ENCODE data around the gene PLCB4. TPM values are rescaled to one million over a fixed set of nuclear protein-coding genes. Genes with fewer than 3 reads are reported as not detected.

Gene PLCB4
- total RNA-seq, 1 experiment from 2014 or later, result 0.46 TPM

DNA sequence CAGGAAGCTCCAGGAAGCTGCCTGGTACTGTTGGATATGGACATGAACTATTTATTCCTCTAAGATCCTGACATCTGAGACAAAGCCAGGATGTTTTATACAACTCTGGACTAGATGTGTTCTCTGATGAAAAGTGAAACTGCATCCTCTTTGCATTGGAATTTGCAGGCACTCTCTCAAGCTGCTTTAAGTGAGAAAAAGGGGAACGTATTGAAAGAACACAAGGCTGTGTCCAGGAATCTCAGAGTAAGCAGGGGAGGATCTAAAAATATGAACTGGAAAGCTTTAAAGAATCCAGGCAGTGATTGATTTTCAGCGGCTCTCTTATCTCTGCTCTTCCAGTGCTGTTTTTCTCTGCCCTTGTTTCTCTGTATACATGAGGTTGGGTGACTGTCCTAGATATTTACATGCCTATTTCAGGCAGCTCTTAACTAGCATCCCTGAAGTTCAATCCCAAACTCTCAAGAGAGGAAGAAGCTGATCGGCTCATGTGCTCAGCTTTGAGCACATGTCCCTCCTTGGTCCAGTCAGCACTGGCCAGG is 193.8 kb downstream of the PLCB4 start:
- DNase-seq (ENCODE audit: low spot score), result no peak

GRCh38 chr20:9269280-9269971 is 200.5 kb downstream of the PLCB4 start:
- no peak for DNase-seq (ENCODE audit: low spot score)

GRCh38 chr20:9270831-9271230 is 201.9 kb downstream of the PLCB4 start:
- DNase-seq (ENCODE audit: low spot score), result no peak

GRCh38 chr20:9276966-9277468 is 208.1 kb downstream of the PLCB4 start:
- DNase-seq (ENCODE audit: low spot score), result no peak

- DNase-seq (ENCODE audit: low spot score), result no peak
These were observed 211.1 kb downstream of the PLCB4 start for GRCh38 chr20:9279918-9280401.

DNA sequence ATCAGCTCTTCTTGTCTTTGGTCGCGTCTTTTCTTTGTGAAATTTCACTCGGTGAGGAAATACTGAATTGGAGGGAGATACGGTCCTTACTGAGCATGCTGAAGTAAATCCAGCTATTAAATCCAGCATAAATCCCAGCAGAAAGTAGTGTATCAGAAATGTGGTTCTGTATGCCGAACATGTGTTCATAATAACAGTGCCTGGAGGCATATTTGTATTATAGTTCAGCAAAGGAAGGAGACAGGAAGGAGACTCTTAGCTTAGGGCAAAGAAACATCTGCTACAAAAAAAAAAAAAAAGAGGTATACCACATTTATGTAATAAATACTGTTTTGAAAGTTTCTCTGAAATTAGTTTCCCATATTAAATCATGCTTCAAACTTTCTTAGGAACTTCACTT is 211.8 kb downstream of the PLCB4 start:
- DNase-seq (ENCODE audit: low spot score), result no peak

DNA sequence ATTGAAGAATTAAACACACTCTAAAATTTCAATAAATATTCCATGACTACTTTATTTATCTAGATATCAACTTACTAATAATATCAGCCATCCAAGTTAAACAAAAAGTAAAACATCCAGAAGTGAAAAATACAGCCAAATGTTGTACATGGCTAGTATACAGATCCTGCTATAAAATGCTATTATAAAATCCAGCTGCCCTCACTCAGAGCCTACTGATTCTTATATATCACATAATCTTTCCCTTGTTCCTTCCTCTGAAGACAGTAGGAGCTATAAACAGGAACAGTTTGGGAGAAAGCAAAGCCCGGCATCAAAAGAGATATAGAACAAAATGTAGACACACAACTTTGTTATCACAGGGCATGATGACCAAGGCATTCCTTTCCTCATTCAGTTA is 212.9 kb downstream of the PLCB4 start:
- DNase-seq (ENCODE audit: low spot score), result no peak

DNA sequence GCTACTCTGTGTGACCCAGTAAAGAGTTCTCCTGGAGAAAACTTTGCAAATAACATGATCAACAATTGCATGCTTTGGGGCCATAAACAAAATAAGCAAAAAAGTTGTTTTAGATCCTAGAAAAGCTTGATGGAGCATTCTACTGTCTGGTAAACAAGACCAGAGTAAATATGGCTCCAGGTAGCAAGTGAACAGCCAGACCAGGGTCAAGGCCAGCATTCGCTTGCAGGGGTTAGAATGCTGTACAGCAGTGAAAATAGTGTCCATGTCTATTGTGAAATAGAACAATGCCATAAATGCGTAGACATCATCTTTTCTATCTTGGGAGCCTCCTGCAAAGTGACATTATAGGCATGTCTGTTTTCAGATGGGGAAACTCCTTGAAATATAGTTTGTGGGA is 216.7 kb downstream of the PLCB4 start:
- DNase-seq (ENCODE audit: low spot score), result no peak

DNA sequence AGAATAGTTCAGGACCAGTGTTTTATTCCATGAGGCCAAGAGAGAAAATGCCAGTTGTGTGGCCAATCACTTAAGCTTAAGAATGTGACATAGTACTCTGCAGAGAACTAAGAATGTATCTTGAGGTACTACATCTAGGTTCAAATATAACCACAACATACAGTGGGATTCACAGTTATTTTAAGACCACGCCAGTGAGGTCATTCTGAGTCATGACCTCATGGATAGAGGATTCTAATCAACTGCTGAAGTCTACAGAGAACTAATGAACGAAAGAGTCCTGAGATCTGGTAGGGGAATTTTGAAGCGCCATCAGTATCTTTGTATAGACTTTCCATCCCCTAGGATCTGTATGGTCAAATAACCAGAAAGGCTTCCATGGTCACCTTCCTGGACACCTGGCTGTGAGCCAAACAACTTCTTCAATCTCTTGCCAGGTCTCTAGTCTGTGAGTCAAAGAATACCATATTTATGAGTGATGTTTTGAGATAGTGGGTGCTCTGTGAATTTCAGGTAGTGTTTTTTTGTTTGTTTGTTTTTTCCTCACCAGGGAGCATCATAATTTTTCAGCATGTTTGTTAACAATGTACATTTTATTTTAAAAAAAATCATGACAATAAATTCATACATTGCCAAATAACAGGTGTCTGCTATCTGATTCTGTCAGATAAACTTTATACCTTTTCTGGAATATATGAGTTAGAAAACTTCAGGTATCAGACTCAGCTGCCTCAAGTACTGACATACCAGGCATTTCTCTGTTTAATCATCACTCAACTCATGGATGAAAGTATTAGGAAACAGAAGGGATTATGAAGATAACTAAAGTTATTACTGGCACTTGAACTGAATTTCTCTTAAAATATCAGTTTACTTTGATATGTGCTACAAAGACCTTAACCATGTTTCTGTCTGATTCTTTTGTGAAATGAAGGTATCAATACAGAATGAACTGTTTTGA is 217.9 kb downstream of the PLCB4 start:
- no peak for DNase-seq (ENCODE audit: low spot score)

DNA sequence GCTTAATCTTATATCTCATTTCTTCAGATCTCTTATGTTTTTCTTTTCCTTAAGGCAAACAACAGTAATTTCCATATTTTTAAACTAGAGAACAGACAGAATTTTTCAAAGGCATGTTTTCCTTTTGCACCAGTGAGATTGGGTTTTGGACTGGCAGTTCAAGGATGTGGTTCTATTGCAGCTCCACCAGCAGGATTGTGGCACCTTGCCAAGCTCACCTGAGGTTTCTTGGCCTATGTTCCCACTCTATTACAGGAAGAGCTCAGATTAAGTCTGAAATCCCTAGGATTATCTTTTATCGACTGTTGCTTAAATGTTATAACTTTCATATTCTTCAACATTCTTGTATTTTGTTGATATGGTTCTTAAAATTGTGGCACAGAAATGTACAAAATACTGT is 218.9 kb downstream of the PLCB4 start:
- DNase-seq (ENCODE audit: low spot score), result peak; percentile 41

DNA sequence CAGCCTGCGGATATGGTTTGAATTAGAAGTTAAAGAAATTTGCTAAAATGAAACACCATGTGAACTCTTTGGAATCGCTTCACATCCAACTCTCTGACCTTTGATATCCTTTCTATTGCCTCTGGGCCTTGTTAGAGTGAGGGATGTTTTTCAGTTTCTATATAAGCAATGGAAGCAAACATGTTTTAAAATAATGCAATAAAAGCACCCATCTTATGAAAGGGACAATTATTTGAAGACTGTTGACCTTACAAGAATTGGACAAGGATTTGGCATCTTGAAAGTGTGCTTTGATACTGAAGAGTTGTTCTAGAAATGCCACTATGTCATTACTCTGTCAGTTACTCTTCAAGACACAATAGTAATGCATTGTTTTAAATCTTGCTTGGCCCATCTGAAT is 221.4 kb downstream of the PLCB4 start:
- DNase-seq (ENCODE audit: low spot score), result no peak

DNA sequence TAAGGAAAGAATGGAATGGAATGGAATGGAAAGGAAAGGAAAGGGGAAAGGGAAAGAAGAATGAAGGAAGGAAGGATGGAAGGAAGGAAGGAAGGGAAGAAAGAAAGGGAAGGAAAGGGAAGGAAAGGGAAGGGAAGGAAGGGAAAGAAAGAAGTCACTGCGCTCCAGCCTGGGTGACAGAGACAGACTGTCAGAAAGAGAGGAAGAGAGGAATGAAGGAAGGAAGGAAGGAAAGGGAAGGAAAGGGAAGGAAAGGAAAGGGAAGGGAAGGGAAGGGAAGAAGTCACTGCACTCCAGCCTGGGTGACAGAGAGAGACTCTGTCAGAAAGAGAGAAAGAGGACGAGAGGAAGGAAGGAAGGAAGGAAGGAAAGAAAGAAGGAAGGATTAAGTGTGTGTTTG is 224.3 kb downstream of the PLCB4 start:
- DNase-seq (ENCODE audit: low spot score), result no peak

- peak; percentile 44 for DNase-seq (ENCODE audit: low spot score)
These were observed 225.2 kb downstream of the PLCB4 start for GRCh38 chr20:9294041-9294440.

DNA sequence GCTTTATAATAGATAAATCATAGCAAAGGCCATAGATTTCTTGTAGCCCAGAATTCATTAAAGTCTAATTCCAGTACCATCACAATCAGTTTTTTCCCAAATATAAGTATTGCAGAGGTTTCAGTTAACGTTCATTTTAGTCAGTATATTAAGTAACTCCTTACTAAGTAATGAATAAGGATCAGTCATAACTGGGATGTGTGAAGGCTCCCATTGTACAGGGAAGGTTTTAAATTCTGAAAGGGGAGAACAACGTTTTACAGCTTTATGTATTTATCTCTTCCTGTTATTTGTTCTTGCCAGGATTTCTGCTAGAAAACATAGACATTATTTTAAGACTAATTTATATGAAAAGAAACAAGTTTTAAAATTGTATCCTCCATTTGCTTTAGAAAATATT is 230.0 kb downstream of the PLCB4 start:
- no peak for DNase-seq (ENCODE audit: low spot score)

DNA sequence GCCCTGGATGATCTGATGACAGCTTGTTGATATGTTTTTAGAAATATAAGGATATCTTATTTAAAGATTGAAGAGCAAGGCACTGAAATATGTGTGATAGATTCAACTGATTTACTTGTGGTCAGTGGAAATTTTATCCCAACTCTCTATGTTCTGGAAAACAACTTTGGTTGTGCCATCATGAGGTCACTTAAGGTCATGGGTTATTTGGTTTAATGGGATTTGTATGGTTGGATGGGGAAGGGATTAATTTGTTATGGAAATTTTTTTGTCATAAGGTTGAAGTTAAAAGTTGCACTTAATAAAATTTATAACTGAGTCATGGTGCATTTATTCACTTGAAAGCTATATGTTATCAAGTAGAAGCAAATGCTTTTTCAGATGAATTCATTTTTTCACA is 231.2 kb downstream of the PLCB4 start:
- DNase-seq (ENCODE audit: low spot score), result no peak

- DNase-seq (ENCODE audit: low spot score), result no peak
These were observed 231.6 kb downstream of the PLCB4 start for GRCh38 chr20:9300534-9300933.

- DNase-seq (ENCODE audit: low spot score), result peak; percentile 93
These were observed 232.5 kb downstream of the PLCB4 start for GRCh38 chr20:9301129-9302090.

- no peak for DNase-seq (ENCODE audit: low spot score)
These were observed 233.2 kb downstream of the PLCB4 start for GRCh38 chr20:9302091-9302462.

- DNase-seq (ENCODE audit: low spot score), result no peak
These were observed 237.6 kb downstream of the PLCB4 start for GRCh38 chr20:9306521-9306920.

DNA sequence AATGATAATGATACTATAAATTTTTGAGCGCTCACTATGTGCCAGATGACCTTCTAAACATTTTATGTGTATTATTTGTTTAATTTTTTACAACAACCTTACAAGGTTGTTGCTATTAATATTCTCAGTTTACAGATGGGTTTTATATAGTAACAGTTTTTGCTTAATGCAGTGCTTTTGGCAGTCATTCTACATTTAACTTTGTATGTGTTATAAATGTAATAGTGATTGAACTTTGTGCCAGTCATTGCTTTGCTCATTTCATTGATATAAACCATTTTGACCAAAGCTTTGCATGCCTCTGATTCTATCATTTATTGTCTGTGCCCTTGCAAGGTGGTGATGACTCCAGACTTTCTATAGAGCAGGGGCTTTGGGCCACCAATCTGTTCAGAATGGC is 239.2 kb downstream of the PLCB4 start:
- no peak for DNase-seq (ENCODE audit: low spot score)

GRCh38 chr20:9311132-9311531 is 242.2 kb downstream of the PLCB4 start:
- no peak for DNase-seq (ENCODE audit: low spot score)
